Bronchus fibroblast of lung (primary cell): ENCODE measurements around the gene ZNF23. TPM values are rescaled to one million over a fixed set of nuclear protein-coding genes. Genes with fewer than 3 reads are reported as not detected.

Source experiments
- total RNA-seq: library from RNA; depleted of rRNA; stranded (reverse); fragments of >200 nt; gene quantifications from 2 replicates; pipeline ENCODE4 v1.2.3, GENCODE V29; 2015

Gene ZNF23
- total RNA-seq: 5.4 and 5.5 TPM in 2 replicates

DNA sequence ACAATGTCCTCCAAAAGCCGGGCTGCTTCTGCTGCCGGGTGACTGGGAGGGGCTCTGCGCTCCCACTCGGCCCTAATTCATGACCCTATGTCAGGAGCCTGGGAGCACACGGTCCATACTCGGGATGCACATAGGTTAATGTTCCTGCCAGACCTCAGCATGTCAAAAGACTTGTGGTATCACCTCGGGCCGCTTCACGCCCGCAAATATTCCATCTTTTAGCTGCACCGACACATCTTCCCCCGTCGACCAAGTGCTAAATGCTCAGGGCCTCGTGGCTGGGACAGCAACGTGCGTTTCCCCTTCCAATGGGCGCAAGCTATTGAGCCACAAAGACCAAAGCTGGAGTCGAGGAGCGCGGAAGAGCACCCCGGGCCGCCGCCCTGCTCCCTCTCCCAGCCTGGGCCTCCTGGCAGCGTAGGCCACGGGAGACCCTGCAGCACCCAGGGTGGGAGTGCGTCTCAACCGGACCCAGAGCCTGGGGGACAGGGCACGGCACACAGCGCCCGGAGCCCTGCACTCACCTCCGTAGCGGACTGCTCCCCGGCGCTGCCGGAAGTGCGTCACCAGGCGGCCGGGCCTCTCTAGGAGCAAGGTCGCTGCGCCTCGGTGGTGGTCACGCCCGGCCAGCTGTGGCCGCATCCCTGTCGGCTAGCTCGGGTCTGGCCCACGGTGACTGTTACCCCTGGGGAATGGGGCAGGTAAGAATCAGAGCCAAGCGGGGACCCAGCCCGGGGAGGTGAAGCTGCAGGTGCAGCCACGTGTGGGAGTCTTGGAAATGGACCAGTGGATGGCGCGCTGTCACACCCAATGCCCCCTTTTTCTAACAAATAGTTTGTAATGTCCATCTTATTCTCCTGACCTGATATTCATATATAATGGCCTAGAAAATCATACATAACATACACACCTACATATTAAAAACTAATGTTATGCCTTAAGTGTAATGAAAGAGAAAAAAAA, at the start of gene ZNF23:
ZNF23 (minus strand) TSS at position 562 of the 963 bp plus-strand sequence. CDS start 5,451 bp downstream, outside the sequence.

GRCh38 chr16:71489122-71489521, 27.1 kb upstream of the ZNF23 start, which contains the start of gene ZNF19:
TSS of gene ZNF19 (minus strand) at chr16:71489324. CDS start at chr16:71482114, 7,210 bp downstream.

GRCh38 chr16:71442051-71442440, 20.0 kb downstream of the ZNF23 start, which contains the start of gene TLE7:
TSS of gene TLE7 (minus strand) at chr16:71442054. CDS start at chr16:71433324, 8,730 bp downstream.

Other genes with a start within 250 kb of the ZNF23 start
- gene HYDIN, start 231.5 kb downstream of the ZNF23 start, total RNA-seq: 0.34 TPM in 1 of 2 replicates, not detected in the other
- gene CMTR2, start 172.8 kb downstream of the ZNF23 start, total RNA-seq: 15.0 TPM in 2 replicates
- gene CALB2, start 103.5 kb downstream of the ZNF23 start, total RNA-seq: under 0.01 TPM in 1 of 2 replicates, not detected in the other
- not detected in 2 replicates for gene TLE7, start 20.2 kb downstream of the ZNF23 start, total RNA-seq
- 1.5 and 2.5 TPM in 2 replicates for gene ZNF19, start 27.1 kb upstream of the ZNF23 start, total RNA-seq
- gene CHST4, start 64.2 kb upstream of the ZNF23 start, total RNA-seq: under 0.01 TPM in 1 of 2 replicates, not detected in the other
- not detected in 2 replicates for gene TAT, start 114.8 kb upstream of the ZNF23 start, total RNA-seq
- not detected in 2 replicates for gene MARVELD3, start 163.9 kb upstream of the ZNF23 start, total RNA-seq